Esophagus mucosa (tissue), 1 donor: ENCODE data around the gene IRF4. TPM values are rescaled to one million over a fixed set of nuclear protein-coding genes. Genes with fewer than 3 reads are reported as not detected.
A peak's percentile ranks its signal among the peaks of the same experiment; 100 is the strongest.

ENCODE experiments used
- ATAC-seq: fragments of 200-7000 bp; cut with Tn5 transposase; one replicate; pipeline ENCODE4 v1.9.1; 2020
- total RNA-seq: library from RNA; stranded (reverse); gene quantifications from one replicate; pipeline ENCODE4 v1.2.4, GENCODE V29; 2023
- donor health status: DM: yes; HTN: yes; CAD: no.

The IRF4 gene
- total RNA-seq = 1.1 TPM

GRCh38 chr6:391559-392440, at the start of gene IRF4:
Gene IRF4 (plus strand): TSS chr6:391752. CDS start chr6:393153, 1,401 bp downstream.
- peak; percentile 59 for ATAC-seq

GRCh38 chr6:341914-342831, 49.4 kb upstream of the IRF4 start:
- no peak for ATAC-seq

- no peak for ATAC-seq
Measured at GRCh38 chr6:342832-343179, 48.7 kb upstream of the IRF4 start.

GRCh38 chr6:343226-343935, 48.2 kb upstream of the IRF4 start:
- ATAC-seq = no peak

GRCh38 chr6:343960-344815, 47.4 kb upstream of the IRF4 start:
- ATAC-seq = no peak

GRCh38 chr6:344816-345340, 46.7 kb upstream of the IRF4 start:
- no peak for ATAC-seq

GRCh38 chr6:345747-346385, 45.7 kb upstream of the IRF4 start:
- ATAC-seq = no peak

GRCh38 chr6:346386-347030, 45.0 kb upstream of the IRF4 start:
- no peak for ATAC-seq

GRCh38 chr6:347232-347631, 44.3 kb upstream of the IRF4 start:
- ATAC-seq = peak; percentile 44

GRCh38 chr6:347951-348859, 43.3 kb upstream of the IRF4 start:
- no peak for ATAC-seq

- ATAC-seq = peak; percentile 11
Measured at GRCh38 chr6:348860-349396, 42.6 kb upstream of the IRF4 start.

GRCh38 chr6:349491-349921, 42.0 kb upstream of the IRF4 start:
- no peak for ATAC-seq

- no peak for ATAC-seq
Measured at GRCh38 chr6:350371-350770, 41.2 kb upstream of the IRF4 start.

GRCh38 chr6:351011-351866, 40.3 kb upstream of the IRF4 start:
- ATAC-seq = no peak

- no peak for ATAC-seq
Measured at GRCh38 chr6:351867-352289, 39.7 kb upstream of the IRF4 start.

- no peak for ATAC-seq
Measured at GRCh38 chr6:352474-352873, 39.1 kb upstream of the IRF4 start.

GRCh38 chr6:352896-353470, 38.6 kb upstream of the IRF4 start:
- no peak for ATAC-seq
